ENCODE measurements around the gene IFI44L.

GRCh38 chr1:78570539-78570938, 49.7 kb upstream of the IFI44L start:
- TF ChIP-seq CTCF (IDR thresholded peaks at IDR 0.05; ENCODE audit: insufficient read depth, low read length, poor library complexity, severe bottlenecking) (no peak), EZH2phosphoT487 (conservative IDR thresholded peaks at IDR 0.05; ENCODE audit: low read length) (no peak)

Data from SU-DHL-6 (cell line).